GM19240 (cell line): Measurements from ENCODE around the gene CYLD.

Experiments used
- DNase-seq: peaks from one replicate; pipeline ENCODE4 v3.0.0; 2011; ENCODE audit warnings: low spot score; ENCODE audit not compliant: insufficient read length

CYLD gene

DNA sequence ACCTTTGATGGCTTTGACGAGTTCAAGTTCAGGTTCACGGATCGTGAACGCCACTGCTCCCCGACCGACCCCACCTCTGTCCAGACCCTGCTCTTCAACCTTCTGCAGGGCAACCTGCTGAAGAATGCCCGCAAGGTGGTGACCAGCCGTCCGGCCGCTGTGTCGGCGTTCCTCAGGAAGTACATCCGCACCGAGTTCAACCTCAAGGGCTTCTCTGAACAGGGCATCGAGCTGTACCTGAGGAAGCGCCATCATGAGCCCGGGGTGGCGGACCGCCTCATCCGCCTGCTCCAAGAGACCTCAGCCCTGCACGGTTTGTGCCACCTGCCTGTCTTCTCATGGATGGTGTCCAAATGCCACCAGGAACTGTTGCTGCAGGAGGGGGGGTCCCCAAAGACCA is 30.8 kb upstream of the CYLD start:
- DNase-seq = no peak

- no peak for DNase-seq
Observed at GRCh38 chr16:50711862-50712559, 29.9 kb upstream of the CYLD start.

DNA sequence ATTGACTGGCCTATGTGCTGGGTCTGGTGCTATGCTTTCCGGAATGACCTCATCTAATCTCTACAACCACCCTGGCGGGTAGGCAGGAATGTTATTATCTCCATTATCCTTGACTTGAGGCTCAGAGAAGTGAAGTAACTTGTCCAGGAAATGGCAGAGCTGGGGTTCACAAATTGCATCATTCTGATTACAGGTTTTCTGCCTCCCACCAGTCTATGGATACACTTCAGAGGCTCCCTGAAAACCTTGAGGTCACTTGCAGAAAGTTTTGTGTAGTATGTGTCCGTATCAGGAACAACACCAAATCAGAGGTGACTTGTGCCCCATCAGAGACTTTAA is 29.4 kb upstream of the CYLD start:
- DNase-seq = no peak

GRCh38 chr16:50712956-50713355 is 28.9 kb upstream of the CYLD start:
- DNase-seq = no peak

- DNase-seq = no peak
Observed at GRCh38 chr16:50717091-50717490, 24.8 kb upstream of the CYLD start.

DNA sequence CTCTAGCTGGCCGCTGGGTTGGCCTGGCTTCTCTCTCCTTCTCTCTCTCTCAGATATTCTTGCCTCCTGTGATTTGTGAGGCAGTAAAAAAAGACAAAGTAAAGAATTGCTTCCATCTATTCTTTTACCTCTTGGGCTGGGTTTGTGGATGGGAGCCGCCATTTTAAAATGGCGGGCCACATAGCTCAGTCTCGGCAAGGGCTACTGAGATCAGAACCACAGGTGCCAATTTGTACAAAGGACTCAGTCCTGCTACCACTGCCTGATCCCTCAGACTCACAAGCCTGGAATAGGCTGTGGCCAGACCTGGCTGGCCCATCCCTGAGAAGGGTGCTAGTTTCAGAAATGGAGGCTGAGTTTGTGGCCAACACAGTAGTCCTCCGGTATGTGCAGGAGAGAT is 24.4 kb upstream of the CYLD start:
- DNase-seq = no peak

- no peak for DNase-seq
Observed at GRCh38 chr16:50718061-50718760, 23.7 kb upstream of the CYLD start.

DNA sequence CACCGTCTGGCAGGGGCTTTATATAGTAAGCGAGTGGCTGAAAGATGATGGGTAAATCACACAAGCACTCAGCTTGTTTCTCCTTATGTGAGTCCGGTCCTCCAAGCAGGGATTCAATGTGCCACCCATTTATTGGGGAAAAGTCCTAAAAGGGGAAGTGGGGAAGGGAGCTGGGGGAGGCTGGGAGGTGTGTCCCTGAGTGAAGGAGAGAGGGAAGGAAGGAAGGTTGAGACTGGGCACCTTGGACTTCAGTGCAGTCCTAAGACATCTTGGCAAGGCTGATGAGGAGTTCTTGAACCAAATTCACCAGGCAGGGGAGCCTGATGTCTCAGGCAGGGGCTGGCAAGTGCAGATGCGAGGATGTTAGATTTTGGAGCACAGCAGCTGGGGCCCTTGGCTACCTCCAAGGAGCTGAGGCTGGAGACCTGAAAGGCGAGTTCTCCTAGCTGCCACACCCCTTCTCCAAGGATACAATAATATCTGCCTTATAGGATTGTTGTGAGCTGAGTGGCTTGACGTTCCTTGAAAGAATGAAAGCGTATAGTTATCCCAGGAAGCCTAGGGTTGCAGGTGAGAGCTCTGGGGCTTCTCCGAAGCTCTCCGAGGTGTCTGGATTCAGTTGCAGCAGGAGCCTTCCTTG is 23.0 kb upstream of the CYLD start:
- DNase-seq = no peak

DNA sequence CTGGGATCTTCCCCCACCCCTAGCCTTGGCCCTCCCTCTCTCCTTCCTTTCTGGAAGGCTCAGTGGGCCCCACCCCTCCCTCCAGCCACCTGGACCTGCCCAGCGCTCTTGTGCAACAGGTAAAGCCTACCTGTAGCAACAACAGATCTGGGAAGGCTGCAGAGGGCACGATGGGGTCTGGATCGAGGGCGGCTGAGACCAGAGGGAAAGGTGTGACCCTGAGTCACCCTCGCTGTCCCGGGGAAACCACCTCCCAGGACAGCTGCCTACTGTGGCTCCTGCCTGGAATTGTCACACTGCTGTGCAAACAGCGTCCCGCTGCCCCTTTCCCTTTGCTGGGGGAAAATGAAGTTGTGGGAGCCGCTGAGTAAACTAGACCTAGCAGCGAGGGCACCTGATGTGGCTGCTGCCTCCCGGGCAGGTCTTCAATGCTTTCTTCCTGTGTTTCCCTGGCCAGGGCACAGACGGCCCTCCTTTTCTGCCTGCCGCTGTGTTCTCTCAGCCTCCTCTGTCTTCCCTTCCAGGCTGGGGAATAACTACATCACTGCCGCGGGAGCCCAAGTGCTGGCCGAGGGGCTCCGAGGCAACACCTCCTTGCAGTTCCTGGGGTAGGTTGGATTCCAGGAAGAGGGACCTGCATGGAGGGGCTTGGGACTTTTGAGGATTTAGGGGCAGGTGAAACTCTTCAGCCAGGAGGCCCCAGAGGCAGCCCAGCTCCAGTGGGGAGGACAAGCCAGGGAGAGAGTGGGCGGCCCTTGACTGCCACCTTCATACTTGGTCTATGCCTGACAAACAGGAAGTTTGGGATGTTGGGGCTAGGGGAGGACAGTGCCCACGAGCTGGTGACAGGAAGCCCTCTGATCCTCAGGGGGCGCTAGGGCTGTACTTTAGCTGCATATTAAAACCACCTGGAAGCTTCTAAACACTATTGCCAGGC is 22.2 kb upstream of the CYLD start:
- no peak for DNase-seq

- no peak for DNase-seq
Observed at GRCh38 chr16:50721549-50722404, 20.1 kb upstream of the CYLD start.

- DNase-seq = no peak
Observed at GRCh38 chr16:50722405-50722737, 19.5 kb upstream of the CYLD start.

DNA sequence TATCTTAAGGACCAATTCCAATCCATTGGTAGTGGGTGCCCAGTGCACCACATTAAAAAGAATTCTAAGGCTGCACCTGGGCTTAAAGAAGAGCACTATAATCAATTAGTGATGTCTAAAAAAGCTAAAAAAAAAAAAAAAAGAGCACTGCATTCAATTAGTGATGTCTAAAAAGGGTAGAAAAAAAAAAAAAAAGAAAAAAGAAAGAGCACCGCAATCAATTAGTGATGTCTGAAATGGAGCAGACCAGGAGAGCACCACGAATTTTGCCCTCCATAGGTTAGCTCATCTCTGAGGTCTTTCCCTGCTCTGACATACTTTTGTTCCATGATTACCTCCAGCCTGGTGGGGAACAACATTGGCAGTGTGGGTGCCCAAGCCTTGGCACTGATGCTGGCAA is 18.9 kb upstream of the CYLD start:
- DNase-seq = no peak

DNA sequence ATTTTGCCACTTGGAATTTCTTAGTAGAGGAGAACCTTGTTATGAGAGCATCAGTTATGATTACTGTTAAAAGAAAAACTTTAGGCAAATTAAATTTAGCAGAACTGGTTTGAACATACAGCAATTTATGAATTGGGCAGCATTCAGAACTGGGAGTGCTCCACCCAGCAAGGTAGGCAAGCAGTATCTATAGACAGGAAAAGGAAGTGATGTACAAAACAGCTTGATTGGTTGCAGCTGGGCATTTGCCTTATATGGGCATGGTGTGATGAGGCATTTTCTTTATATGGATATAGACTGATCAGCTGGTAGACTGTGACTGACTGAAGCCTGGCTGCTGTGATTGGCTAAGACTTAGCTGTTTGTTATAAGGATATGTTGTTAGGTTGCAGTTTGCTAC is 17.6 kb upstream of the CYLD start:
- no peak for DNase-seq

GRCh38 chr16:50731130-50731988 is 10.5 kb upstream of the CYLD start:
- no peak for DNase-seq

GRCh38 chr16:50731989-50732832 is 9.7 kb upstream of the CYLD start:
- DNase-seq = no peak

DNA sequence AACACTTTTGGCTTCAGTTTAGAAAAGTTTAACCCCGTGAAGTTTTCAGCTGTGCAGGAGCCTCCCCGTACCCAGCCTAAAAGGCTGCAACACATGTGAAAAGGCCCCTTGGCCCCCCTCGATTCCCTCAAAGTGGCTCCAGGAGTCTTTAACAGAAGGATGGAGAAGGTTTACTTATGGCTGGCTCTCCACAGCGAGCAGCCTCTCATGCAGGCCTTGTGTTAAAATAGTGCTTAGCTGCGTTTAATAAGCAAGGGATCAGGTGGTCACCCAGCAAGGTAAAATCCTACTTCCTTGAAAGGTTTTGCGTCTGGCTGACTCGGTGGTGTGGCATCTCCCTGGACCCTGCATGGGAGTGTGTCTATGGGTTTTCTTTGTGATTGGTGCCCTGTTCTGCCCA is 8.4 kb upstream of the CYLD start:
- DNase-seq = no peak

- DNase-seq = no peak
Observed at GRCh38 chr16:50735629-50736122, 6.2 kb upstream of the CYLD start.

- no peak for DNase-seq
Observed at GRCh38 chr16:50736448-50736847, 5.4 kb upstream of the CYLD start.

- DNase-seq = no peak
Observed at GRCh38 chr16:50737420-50737959, 4.4 kb upstream of the CYLD start.
